Activated naive CD8-positive, alpha-beta T cell (primary cell): ENCODE data around the gene MYO1C.
"Not testable (repeated sequence)": the region's sequence is repeated elsewhere in the genome, so short reads cannot be mapped to it uniquely, and the experiment has no call there.

Experiments used
- H3K27ac Mint-ChIP-seq: one replicate; pipeline ENCODE4 v1.8.0; 2021; ENCODE audit warnings: mixed read lengths
- H3K27me3 Mint-ChIP-seq: one replicate; pipeline ENCODE4 v1.8.0; 2021; ENCODE audit warnings: mixed read lengths
- H3K36me3 Mint-ChIP-seq: one replicate; pipeline ENCODE4 v1.8.0; 2021; ENCODE audit warnings: mixed read lengths
- H3K4me1 Mint-ChIP-seq: one replicate; pipeline ENCODE4 v1.8.0; 2021; ENCODE audit warnings: low read depth, mixed read lengths
- H3K4me3 Mint-ChIP-seq: one replicate; pipeline ENCODE4 v1.8.0; 2021; ENCODE audit warnings: mild to moderate bottlenecking, mixed read lengths
- H3K9me3 Mint-ChIP-seq: one replicate; pipeline ENCODE4 v1.8.0; 2021; ENCODE audit warnings: low read depth, mixed read lengths

Gene MYO1C

DNA sequence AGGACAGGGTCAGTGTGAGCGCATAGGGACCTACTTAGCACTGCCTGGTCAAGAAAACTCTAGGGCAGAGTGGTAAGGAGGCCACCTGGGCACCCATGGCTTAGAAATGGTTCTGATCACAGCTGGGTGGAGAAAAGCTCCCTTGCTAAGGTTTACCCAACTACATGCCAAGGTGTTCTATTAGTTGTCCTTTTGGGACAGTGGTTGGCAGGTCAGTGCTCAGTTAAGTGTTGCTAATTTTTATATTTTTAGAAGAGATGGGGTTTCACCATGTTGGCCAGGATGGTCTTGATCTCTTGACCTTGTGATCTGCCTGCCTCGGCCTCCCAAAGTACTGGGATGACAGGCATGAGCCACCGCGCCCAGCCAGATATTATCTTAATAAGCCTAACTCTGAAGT is 46.8 kb downstream of the MYO1C start:
- H3K4me3 Mint-ChIP-seq, H3K27me3 Mint-ChIP-seq, H3K9me3 Mint-ChIP-seq, H3K27ac Mint-ChIP-seq, H3K36me3 Mint-ChIP-seq: not testable (repeated sequence)
- peaks cover 44% of the 10 kb centered on the region for H3K4me1 Mint-ChIP-seq

DNA sequence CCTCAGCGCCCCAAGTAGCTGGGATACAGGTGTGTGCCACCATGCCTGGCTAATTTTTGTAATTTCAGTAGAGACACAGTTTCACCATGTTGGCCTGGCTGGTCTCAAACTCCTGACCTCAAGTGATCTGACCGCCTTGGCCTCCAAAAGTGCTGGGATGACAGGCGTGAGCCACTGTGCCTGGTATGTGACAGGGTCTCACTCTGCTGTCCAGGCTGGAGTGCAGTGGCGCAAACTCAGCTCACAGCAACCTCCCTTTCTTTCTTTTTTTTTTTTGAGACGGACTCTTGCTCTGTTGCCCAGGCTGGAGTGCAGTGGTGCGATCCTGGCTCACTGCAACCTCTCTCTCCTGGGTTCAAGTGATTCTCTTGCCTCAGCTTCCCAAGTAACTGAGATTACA is 49.8 kb downstream of the MYO1C start:
- H3K4me3 Mint-ChIP-seq, H3K27me3 Mint-ChIP-seq, H3K9me3 Mint-ChIP-seq, H3K27ac Mint-ChIP-seq, H3K36me3 Mint-ChIP-seq: not testable (repeated sequence)
- H3K4me1 Mint-ChIP-seq = peaks cover 29% of the 10 kb centered on the region

DNA sequence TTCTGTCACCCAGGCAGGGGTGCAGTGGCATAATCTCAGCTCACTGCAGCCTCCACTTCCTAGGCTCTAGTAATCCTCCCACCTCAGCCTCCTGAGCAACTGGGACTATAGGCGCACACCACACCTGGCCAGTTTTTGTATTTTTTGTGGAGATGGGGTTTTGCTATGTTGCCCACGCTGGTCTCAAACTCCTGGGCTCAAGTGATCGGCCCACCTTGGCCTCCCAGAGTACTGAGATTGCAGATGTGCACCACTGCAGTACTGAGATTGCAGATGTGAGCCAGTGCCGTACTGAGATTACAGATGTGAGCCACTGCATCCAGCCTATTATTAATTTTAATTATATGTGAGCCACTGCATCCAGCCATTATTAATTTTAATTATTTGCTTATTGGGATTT is 50.3 kb downstream of the MYO1C start:
- H3K36me3 Mint-ChIP-seq = no peaks in the 10 kb centered on the region
- H3K9me3 Mint-ChIP-seq = no peaks in the 10 kb centered on the region
- no peaks in the 10 kb centered on the region for H3K27me3 Mint-ChIP-seq
- no peak overlapping the region for H3K4me3 Mint-ChIP-seq
- H3K4me1 Mint-ChIP-seq = peaks cover 24% of the 10 kb centered on the region
- H3K27ac Mint-ChIP-seq = no peak overlapping the region

DNA sequence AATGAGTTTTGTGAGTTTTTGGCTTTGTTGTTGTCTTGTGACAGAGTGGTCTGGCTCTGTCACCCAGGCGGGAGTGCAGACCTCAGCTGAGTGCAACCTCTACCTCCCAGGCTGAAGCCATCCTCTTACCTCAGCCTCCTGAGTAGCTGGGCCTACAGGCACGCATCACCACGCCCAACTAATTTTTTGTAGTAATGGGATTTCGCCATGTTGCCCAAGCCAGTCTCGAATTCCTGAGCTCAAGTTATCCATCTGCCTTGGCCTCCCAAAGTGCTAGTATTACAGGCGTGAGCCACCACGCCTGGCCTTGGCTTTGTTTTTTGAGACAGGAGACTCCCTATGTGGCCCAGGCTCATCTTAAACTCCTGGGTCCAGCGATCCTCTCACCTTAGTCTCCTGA is 51.6 kb downstream of the MYO1C start:
- no peaks in the 10 kb centered on the region for H3K27me3 Mint-ChIP-seq
- no peak overlapping the region for H3K4me3 Mint-ChIP-seq
- H3K27ac Mint-ChIP-seq = no peak overlapping the region
- H3K4me1 Mint-ChIP-seq = peaks cover 18% of the 10 kb centered on the region
- no peaks in the 10 kb centered on the region for H3K9me3 Mint-ChIP-seq
- H3K36me3 Mint-ChIP-seq = no peaks in the 10 kb centered on the region

DNA sequence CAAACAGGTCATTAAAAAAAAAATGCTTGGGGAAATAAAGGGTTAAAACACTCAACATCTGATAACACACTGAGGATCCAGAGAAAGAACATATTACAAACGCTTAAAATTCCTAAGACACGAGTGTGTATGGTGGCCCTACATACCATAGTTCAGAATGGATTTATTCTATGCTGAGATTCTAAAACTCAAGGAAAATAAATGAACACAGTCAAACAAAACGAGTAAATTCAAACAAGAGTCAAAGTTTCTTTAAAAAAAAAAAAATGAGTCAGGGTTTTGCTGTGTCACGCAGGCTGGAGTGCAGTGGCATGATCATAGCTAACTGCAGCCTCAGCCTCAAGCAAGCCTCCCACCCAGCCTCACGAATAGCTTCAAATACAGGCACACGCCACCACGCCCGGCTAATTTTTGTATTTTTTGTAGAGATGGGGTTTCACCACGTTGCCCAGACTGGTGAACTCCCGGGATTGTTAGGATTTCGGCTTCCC is 53.8 kb downstream of the MYO1C start:
- Mint-ChIP-seq H3K36me3 (no peaks in the 10 kb centered on the region), H3K4me3 (no peak overlapping the region), H3K27me3 (no peaks in the 10 kb centered on the region), H3K9me3 (no peaks in the 10 kb centered on the region), H3K27ac (no peak overlapping the region), H3K4me1 (peaks cover 13% of the 10 kb centered on the region)

DNA sequence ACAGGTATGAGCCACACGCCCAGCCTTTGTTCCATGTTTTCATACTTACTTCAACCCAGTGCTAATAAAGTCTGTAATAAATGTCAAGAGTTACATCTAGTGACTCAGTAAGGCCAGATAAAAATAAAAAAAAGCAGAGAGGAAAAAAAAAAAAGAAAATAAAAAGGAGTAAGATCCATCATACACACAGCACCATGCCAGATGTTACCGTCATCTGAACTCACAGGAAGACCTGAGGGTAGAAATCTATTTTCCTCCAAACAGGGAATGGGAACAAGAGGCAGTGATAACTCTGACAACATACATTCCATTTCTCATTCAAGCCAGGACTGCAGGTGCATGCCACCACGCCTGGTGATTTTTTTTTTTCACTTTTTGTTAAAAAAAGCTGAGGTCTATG is 57.2 kb downstream of the MYO1C start:
- H3K27ac Mint-ChIP-seq = no peak overlapping the region
- H3K4me3 Mint-ChIP-seq = no peak overlapping the region
- H3K9me3 Mint-ChIP-seq = no peaks in the 10 kb centered on the region
- H3K27me3 Mint-ChIP-seq = no peaks in the 10 kb centered on the region
- peaks cover 3% of the 10 kb centered on the region for H3K36me3 Mint-ChIP-seq
- H3K4me1 Mint-ChIP-seq = peaks cover 26% of the 10 kb centered on the region

DNA sequence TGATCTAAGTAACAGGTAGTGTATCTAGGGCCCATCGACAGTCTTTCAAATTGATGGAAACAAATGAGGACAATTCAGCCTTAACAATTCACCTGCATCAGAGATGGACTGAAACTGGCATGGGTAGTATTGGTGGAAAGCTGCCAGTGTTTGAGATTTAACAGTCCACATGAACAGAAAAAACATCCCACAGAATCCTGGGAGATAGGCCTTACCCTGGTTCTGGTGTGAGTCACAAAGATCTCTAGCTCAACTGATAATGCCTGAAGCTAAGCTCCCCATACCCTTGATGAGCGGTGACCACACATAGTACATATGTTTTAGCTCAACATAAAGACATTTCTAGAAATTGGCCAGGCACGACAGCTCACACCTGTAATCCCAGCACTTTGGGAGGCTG is 58.3 kb downstream of the MYO1C start:
- Mint-ChIP-seq H3K4me3 (no peak overlapping the region), H3K27me3 (no peaks in the 10 kb centered on the region), H3K4me1 (peaks cover 26% of the 10 kb centered on the region), H3K27ac (no peak overlapping the region), H3K9me3 (no peaks in the 10 kb centered on the region), H3K36me3 (peaks cover 3% of the 10 kb centered on the region)

DNA sequence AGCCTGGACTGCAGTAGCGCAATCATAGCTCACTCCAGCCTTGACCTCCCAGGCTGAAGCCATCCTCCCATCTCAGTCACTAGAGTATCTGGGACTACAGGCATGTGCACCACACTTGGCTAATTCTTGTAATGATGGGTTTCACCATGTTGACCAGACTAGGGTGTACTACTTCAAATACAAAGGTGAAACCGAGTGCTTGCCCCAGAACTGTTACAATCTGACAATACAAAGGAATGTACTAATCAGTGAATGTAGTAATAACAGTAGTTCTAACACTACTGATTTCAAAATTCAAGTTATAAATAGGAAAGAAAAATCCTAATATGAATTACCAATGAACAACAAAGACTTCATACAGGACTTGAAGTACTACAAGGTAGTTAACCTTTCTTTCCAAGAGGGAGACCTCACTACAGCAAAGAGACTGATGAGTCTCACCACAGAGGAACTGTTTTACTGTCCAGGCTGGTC is 60.8 kb downstream of the MYO1C start:
- Mint-ChIP-seq H3K4me3 (no peak overlapping the region), H3K27me3 (no peaks in the 10 kb centered on the region), H3K9me3 (no peaks in the 10 kb centered on the region), H3K4me1 (peaks cover 20% of the 10 kb centered on the region), H3K27ac (no peak overlapping the region), H3K36me3 (peaks cover 3% of the 10 kb centered on the region)

DNA sequence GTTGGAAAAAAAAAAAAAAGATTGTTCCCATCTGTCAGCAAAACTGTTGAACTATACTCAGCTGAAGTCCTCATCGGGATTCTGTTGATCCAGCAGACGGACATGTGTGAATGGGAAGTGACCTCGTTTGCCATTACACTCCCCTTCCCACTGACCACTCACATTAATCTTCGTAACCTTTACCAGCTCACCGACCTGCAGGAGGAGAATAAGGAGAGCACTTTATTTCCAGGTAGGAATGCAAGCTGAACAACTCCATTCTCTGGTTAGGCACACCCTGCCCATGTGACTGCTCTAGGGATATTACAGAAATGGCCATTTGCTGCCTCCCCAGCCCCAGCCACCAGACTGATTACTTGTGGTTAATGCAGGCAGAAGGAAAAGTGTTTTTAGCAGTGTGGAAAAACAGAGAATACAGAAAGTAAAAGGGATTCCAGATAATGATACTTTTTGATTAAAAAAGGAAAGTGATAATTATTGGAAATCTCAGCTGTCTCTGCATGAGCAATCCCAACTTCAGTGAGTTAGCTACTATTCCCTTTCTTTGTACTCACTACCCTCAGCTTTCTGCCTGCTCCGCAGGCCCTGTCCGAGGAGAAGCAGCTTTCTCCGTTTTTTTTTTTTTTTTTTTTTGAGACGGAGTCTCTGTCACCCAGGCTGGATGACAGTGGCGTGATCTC is 68.9 kb downstream of the MYO1C start:
- no peaks in the 10 kb centered on the region for H3K9me3 Mint-ChIP-seq
- peak overlapping the region; percentile 47 for H3K27ac Mint-ChIP-seq
- H3K27me3 Mint-ChIP-seq = no peaks in the 10 kb centered on the region
- H3K4me1 Mint-ChIP-seq = peaks cover 14% of the 10 kb centered on the region
- no peak overlapping the region for H3K4me3 Mint-ChIP-seq
- H3K36me3 Mint-ChIP-seq = peaks cover 5% of the 10 kb centered on the region

DNA sequence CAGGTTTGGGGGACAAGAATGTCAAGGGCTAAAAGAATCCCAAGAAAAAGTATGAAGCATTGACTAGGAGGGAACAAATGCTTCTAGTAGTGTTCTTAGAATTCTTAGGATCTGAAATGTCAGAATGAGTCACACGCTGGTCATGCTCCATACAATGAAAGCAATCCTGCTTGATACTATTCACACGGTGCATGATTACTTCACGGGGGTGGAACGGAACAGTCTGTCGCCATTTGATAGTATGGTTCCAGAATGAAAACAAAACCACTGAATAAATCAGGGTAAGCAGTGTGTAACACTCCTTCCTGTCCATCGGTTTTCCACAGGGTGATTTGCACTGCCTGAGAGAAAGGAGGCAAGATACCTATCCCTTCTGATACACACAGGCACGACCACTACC is 69.6 kb downstream of the MYO1C start:
- H3K4me1 Mint-ChIP-seq = peaks cover 14% of the 10 kb centered on the region
- H3K27ac Mint-ChIP-seq = peak overlapping the region; percentile 50
- H3K27me3 Mint-ChIP-seq = no peaks in the 10 kb centered on the region
- H3K9me3 Mint-ChIP-seq = no peaks in the 10 kb centered on the region
- peaks cover 5% of the 10 kb centered on the region for H3K36me3 Mint-ChIP-seq
- H3K4me3 Mint-ChIP-seq = no peak overlapping the region

DNA sequence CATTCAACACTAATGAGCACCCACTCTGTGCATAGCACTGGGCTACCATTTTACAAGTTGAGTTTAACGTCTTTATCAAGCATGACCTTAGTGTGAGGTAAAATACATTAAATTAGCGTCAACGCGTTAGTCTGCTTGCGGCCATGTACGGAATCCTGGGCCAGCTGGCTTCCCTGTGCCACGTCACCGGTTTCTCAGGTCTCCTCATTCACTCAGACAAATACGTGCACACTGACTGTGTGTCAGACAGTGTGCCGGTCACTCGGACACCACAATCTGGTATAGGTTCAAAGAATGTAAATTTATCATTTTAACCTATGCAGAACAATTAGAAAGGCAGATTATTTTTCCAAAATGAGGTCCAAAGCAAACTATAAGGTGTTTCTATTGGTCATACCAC is 71.0 kb downstream of the MYO1C start:
- H3K27ac Mint-ChIP-seq = no peak overlapping the region
- no peaks in the 10 kb centered on the region for H3K9me3 Mint-ChIP-seq
- no peaks in the 10 kb centered on the region for H3K27me3 Mint-ChIP-seq
- H3K4me3 Mint-ChIP-seq = no peak overlapping the region
- H3K4me1 Mint-ChIP-seq = peaks cover 14% of the 10 kb centered on the region
- H3K36me3 Mint-ChIP-seq = peaks cover 5% of the 10 kb centered on the region

DNA sequence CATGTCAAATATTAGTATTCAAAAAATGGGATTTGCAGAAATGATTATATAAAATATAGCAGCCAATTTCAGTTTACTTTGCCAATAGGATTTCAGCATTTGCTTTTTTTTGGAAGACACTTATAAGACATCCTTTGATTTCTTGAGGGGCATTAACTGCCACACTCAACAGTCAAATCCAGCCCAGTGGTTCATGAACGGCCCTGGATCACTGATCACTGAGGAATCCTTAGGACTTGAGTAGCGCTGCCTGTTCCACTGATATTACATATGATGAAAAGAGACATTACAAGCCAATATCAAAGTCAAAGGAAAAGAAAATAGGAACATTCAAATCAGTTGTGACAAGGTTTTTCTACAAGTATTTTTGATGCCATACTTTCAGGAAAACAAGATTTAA is 71.5 kb downstream of the MYO1C start:
- Mint-ChIP-seq H3K27me3 (no peaks in the 10 kb centered on the region), H3K4me1 (peaks cover 14% of the 10 kb centered on the region), H3K4me3 (no peak overlapping the region), H3K36me3 (peaks cover 5% of the 10 kb centered on the region), H3K27ac (no peak overlapping the region), H3K9me3 (no peaks in the 10 kb centered on the region)

DNA sequence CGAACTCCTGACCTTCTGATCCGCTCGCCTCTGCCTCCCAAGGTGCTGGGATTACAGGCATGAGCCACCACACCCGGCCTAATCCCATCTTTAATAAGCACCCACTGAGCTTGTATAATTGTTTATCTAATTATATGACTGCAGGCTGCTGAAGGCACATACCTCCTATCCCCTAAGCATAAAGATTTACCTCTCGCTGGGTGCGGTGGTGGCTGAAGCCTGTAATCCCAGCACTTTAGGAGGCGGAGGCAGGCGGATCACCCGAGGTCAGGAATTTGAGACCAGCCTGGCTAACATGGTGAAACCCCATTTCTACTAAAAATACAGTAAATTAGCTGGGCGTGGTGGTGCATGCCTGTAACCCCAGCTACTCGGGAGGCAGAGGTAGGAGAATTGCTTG is 72.3 kb downstream of the MYO1C start:
- Mint-ChIP-seq H3K4me1 (peaks cover 13% of the 10 kb centered on the region), H3K27me3 (no peaks in the 10 kb centered on the region), H3K9me3 (no peaks in the 10 kb centered on the region), H3K4me3 (no peak overlapping the region), H3K36me3 (peaks cover 5% of the 10 kb centered on the region), H3K27ac (no peak overlapping the region)

DNA sequence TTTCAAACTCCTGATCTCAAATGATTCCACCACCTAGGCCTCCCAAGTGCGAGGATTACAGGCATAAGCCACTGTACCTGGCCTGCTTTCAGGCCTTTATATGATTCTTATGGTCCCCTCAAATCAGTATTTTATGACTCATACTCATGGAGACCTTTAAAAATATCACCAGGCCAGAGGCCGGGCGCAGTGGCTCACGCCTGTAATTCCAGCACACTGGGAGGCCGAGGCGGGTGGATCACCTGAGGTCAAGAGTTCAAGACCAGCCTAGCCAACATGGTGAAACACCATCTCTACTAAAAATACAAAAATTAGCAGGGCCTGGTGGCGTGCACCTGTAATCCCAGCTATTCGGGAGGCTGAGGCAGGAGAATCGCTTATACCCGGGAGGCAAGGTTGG is 74.0 kb downstream of the MYO1C start:
- H3K27ac Mint-ChIP-seq, H3K9me3 Mint-ChIP-seq, H3K36me3 Mint-ChIP-seq, H3K4me3 Mint-ChIP-seq, H3K4me1 Mint-ChIP-seq, H3K27me3 Mint-ChIP-seq: not testable (repeated sequence)

DNA sequence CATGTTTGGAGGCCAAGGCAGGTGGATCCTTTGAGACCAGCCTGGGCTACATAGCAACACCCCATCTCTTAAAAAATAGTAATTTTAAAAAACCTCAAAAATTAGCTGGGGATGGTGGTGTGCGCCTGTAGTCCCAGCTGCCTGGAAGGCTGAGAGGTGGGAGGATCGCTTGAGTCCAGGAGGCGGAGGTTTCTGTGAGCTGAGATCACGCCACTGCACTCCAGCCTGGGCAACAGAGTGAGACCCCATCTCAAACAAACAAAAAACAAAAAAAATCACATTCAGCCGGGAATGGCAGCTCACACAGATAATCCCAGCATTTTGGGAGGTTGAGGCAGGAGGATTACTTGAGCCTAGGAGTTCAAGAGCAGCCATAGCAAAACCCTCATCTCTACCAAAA is 76.1 kb downstream of the MYO1C start:
- Mint-ChIP-seq H3K27ac (no peak overlapping the region), H3K4me1 (no peaks in the 10 kb centered on the region), H3K4me3 (no peak overlapping the region), H3K9me3 (no peaks in the 10 kb centered on the region), H3K36me3 (no peaks in the 10 kb centered on the region), H3K27me3 (no peaks in the 10 kb centered on the region)

DNA sequence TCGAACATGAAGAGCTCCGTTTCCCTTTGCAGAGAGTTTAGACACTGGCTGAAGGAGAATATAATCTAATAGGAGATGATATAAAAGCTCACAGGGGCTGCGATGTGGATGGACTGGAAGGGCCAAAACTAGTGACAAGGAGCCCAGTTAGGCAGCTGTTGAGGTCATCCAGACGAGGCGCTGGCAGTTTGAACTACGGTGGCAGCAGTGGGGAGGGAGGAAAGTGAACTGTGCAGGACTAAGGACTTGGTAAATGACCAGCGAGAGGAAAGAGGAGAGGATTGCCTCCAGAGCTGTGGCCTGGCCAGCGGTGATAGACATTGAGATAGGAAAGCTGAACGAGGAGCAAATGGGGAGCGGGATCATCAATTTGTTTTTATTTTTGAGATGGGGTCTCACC is 77.9 kb downstream of the MYO1C start:
- H3K4me1 Mint-ChIP-seq = no peaks in the 10 kb centered on the region
- H3K27ac Mint-ChIP-seq = no peak overlapping the region
- no peak overlapping the region for H3K4me3 Mint-ChIP-seq
- H3K27me3 Mint-ChIP-seq = no peaks in the 10 kb centered on the region
- H3K9me3 Mint-ChIP-seq = no peaks in the 10 kb centered on the region
- no peaks in the 10 kb centered on the region for H3K36me3 Mint-ChIP-seq
